Glutamatergic neuron (in vitro differentiated cells): ENCODE measurements around the gene DCANP1. TPM values are rescaled to one million over a fixed set of nuclear protein-coding genes. Genes with fewer than 3 reads are reported as not detected.

Experiments used
- DNase-seq: peaks from one replicate; pipeline ENCODE4 v3.0.0; 2022
- H3K27ac Mint-ChIP-seq: one replicate; pipeline ENCODE4 v1.8.0; 2020; ENCODE audit warnings: mild to moderate bottlenecking, mixed read lengths, inconsistent platforms; ENCODE audit not compliant: unreplicated experiment
- H3K27me3 Mint-ChIP-seq: one replicate; pipeline ENCODE4 v1.8.0; 2020; ENCODE audit warnings: mild to moderate bottlenecking, moderate library complexity, mixed read lengths, inconsistent platforms; ENCODE audit not compliant: unreplicated experiment
- H3K36me3 Mint-ChIP-seq: one replicate; pipeline ENCODE4 v1.8.0; 2020; ENCODE audit warnings: mild to moderate bottlenecking, mixed read lengths, inconsistent platforms; ENCODE audit not compliant: unreplicated experiment
- H3K4me1 Mint-ChIP-seq: one replicate; pipeline ENCODE4 v1.8.0; 2020; ENCODE audit warnings: mild to moderate bottlenecking, low read depth, mixed read lengths, inconsistent platforms; ENCODE audit not compliant: unreplicated experiment
- H3K4me3 Mint-ChIP-seq: one replicate; pipeline ENCODE4 v1.8.0; 2020; ENCODE audit warnings: mild to moderate bottlenecking, mixed read lengths, inconsistent platforms; ENCODE audit not compliant: unreplicated experiment
- H3K9me3 Mint-ChIP-seq: one replicate; pipeline ENCODE4 v1.8.0; 2020; ENCODE audit warnings: mild to moderate bottlenecking, moderate library complexity, mixed read lengths, inconsistent platforms; ENCODE audit not compliant: unreplicated experiment
- total RNA-seq: library from RNA; stranded (reverse); fragmentation: NEBNext Ultra II Directional; extraction: Animal tissue kit (Norgen Biotek cat#: 25700); gene quantifications from one replicate; pipeline ENCODE4 v1.2.1, GENCODE V29; 2021; ENCODE audit not compliant: unreplicated experiment
- TF ChIP-seq, protein P1 (sequence below): fragments of 200-600 bp; sonication (generic); IDR thresholded peaks from one replicate; pipeline ENCODE4 v1.5.0; 2021; ENCODE audit not compliant: partially characterized antibody, unreplicated experiment

The DCANP1 gene
- total RNA-seq, 1 donor from 2014 or later, result not detected

DNA sequence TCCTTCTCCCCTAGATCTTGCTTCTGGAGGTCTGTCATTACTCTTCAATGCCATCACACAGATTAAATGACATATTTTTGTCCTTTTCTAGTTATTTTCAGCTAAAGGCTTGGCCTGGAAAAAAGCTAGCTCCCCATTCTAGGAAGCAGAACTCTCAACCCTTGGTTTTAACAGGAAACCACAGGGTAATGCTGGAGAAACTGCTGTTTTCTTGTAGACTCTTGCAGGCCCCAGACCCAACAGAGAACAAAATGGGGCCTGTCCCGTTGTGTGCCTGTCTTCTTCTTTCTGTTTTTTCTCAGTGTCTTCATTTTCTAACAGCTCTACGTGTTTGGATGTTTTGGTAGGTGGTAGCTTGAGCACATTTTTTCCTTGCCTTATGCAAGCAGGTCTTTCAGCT is 21.5 kb downstream of the DCANP1 start:
- TF ChIP-seq, protein P1, sequence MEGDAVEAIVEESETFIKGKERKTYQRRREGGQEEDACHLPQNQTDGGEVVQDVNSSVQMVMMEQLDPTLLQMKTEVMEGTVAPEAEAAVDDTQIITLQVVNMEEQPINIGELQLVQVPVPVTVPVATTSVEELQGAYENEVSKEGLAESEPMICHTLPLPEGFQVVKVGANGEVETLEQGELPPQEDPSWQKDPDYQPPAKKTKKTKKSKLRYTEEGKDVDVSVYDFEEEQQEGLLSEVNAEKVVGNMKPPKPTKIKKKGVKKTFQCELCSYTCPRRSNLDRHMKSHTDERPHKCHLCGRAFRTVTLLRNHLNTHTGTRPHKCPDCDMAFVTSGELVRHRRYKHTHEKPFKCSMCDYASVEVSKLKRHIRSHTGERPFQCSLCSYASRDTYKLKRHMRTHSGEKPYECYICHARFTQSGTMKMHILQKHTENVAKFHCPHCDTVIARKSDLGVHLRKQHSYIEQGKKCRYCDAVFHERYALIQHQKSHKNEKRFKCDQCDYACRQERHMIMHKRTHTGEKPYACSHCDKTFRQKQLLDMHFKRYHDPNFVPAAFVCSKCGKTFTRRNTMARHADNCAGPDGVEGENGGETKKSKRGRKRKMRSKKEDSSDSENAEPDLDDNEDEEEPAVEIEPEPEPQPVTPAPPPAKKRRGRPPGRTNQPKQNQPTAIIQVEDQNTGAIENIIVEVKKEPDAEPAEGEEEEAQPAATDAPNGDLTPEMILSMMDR, result no peak
- peaks cover 1% of the 10 kb centered on the region for H3K27me3 Mint-ChIP-seq

DNA sequence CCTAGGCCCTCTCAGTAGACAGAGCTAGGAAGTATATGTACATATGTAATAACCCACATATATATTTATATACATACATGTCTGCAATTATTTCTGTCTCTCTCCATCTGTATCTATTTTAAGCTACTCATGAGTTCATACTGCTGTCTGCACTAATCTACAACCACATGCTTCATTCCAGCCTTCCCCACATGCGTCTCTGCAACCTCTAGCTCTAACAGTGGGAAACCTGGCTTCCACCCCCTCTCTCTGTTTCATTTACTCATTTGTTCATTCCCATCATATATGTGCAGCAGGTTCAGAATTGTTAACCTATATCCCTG is 23.3 kb downstream of the DCANP1 start:
- H3K9me3 Mint-ChIP-seq, result peaks cover 5% of the 10 kb centered on the region
- H3K27me3 Mint-ChIP-seq, result no peaks in the 10 kb centered on the region
- no peak for DNase-seq
- H3K4me1 Mint-ChIP-seq, result no peaks in the 10 kb centered on the region
- no peak overlapping the region for H3K4me3 Mint-ChIP-seq
- no peak overlapping the region for H3K27ac Mint-ChIP-seq
- H3K36me3 Mint-ChIP-seq, result peaks cover 3% of the 10 kb centered on the region
- TF ChIP-seq, protein P1, result no peak

More for the DNA sequence above, 21.5 kb downstream of the DCANP1 start:
- Mint-ChIP-seq H3K36me3 (peaks cover 8% of the 10 kb centered on the region), H3K4me1 (no peaks in the 10 kb centered on the region), H3K27ac (no peak overlapping the region), H3K4me3 (no peak overlapping the region), H3K9me3 (peaks cover 3% of the 10 kb centered on the region)
- no peak for DNase-seq

DNA sequence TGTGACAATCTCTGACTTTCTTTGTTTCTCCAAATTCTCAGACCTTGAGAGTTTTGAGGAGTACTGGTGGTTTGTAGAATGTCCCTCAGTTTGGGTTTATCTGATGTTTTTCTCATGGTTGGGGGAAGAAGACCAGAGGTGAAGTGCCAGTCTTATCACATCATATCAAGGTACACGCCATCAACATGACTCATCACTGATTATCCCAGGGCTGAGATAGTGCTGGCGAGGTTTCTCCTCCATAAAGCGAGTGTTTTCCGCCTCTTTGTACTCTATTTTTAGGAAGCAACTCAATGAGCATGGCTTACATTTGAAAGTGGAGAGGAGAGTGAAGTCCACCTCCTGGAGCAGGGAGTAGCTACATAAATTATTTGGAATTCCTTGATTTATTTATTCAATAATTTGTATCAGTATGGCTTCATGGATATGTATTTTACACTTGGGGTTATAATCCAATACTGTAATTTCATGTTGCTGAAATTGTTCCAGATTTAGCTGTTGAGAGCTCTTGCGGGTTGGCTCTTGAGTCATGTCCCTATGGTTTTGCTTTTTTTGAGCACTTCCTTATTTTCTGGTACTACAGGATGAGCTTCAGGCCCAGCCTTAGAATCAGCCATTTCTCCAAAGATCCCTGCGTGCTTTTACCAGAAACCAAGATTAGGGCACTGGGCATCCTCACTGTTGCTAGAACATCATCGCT is 23.9 kb downstream of the DCANP1 start:
- Mint-ChIP-seq H3K27ac (no peak overlapping the region), H3K27me3 (no peaks in the 10 kb centered on the region), H3K36me3 (no peaks in the 10 kb centered on the region), H3K4me1 (no peaks in the 10 kb centered on the region), H3K4me3 (no peak overlapping the region), H3K9me3 (peaks cover 2% of the 10 kb centered on the region)
- DNase-seq, result no peak
- TF ChIP-seq, protein P1, result no peak

DNA sequence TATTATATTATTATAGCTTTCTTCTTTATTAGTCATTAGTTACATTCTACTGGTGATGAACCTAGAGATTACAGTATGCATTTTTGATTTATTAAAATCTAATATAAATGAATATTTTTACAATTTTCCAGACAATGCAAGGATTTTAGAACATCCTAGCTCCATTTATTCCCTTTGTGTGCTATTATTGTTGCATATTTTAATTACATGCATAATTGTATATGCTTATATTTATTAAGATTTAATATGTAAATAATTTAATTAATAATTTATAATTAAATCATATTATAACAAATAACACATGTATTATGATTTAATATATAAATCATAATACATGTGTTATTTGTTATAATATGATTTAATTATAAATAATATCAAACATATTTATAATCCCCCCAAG is 24.7 kb downstream of the DCANP1 start:
- no peaks in the 10 kb centered on the region for H3K4me1 Mint-ChIP-seq
- H3K27ac Mint-ChIP-seq, result no peak overlapping the region
- H3K27me3 Mint-ChIP-seq, result no peaks in the 10 kb centered on the region
- peaks cover 2% of the 10 kb centered on the region for H3K9me3 Mint-ChIP-seq
- TF ChIP-seq, protein P1, result no peak
- no peak overlapping the region for H3K4me3 Mint-ChIP-seq
- H3K36me3 Mint-ChIP-seq, result no peaks in the 10 kb centered on the region
- no peak for DNase-seq

DNA sequence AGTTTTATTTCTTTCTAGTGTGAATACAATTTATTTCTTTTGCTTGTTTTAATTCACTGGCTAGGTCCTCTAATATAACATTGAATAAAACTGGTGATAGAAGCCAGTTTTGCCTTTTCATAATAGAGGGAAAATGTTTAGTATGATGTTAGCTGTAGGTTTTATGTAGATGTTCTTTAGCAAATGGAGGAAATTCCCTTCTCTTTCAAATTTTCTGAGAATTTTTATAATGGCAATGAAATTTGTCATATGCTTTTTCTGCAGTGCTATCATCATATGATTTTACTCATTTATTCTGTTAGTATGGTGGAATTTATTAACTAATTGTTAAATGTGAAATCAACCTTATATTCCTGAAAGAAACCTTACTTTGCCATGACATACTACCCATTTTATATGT is 30.1 kb downstream of the DCANP1 start:
- TF ChIP-seq, protein P1, result no peak
- Mint-ChIP-seq H3K4me3 (no peak overlapping the region), H3K36me3 (no peaks in the 10 kb centered on the region), H3K4me1 (no peaks in the 10 kb centered on the region), H3K27ac (no peak overlapping the region), H3K27me3 (no peaks in the 10 kb centered on the region), H3K9me3 (peaks cover 2% of the 10 kb centered on the region)
- no peak for DNase-seq
